Liver (tissue), 9 donors: Measurements from ENCODE around the gene PTPN6. TPM values are rescaled to one million over a fixed set of nuclear protein-coding genes. Genes with fewer than 3 reads are reported as not detected.
A peak's percentile ranks its signal among the peaks of the same experiment; 100 is the strongest.

Experiments
- DNase-seq: peaks from one replicate; pipeline ENCODE4 v3.0.0-alpha.2; 2017; ENCODE audit warnings: low spot score
- H3K27ac ChIP-seq, 2 donors: one replicate each; pipeline ENCODE4 v1.7.0; 2013; ENCODE audit warnings: inconsistent platforms in 2 of 2, low read length in 2 of 2, control low read depth in 1 of 2, low read depth in 1 of 2, mild to moderate bottlenecking in 1 of 2
- H3K27me3 ChIP-seq, 4 donors: one replicate each; pipeline versions ENCODE4 v1.6.1 to v1.7.0; 2013; ENCODE audit warnings: low read length in 3 of 4, inconsistent platforms in 1 of 4, mild to moderate bottlenecking in 1 of 4, moderate library complexity in 1 of 4; ENCODE audit not compliant: control insufficient read depth in 4 of 4, insufficient read depth in 4 of 4
- H3K36me3 ChIP-seq, 4 donors: one replicate each; pipeline versions ENCODE4 v1.6.1 to v1.7.0; 2013; ENCODE audit warnings: low read length in 3 of 4, mild to moderate bottlenecking in 3 of 4, low read depth in 1 of 4, moderate library complexity in 1 of 4; ENCODE audit not compliant: control insufficient read depth in 4 of 4, insufficient read depth in 3 of 4
- H3K4me1 ChIP-seq, 4 donors: one replicate each; pipeline versions ENCODE4 v1.6.1 to v1.7.0; 2013; ENCODE audit warnings: low read length in 3 of 4, mild to moderate bottlenecking in 3 of 4, moderate library complexity in 1 of 4; ENCODE audit not compliant: control insufficient read depth in 4 of 4, insufficient read depth in 4 of 4
- H3K4me3 ChIP-seq, 3 donors: one replicate each; pipeline versions ENCODE4 v1.6.1 to v1.7.0; 2013; ENCODE audit warnings: low read length in 3 of 3, control low read depth in 1 of 3, low read depth in 1 of 3, mild to moderate bottlenecking in 1 of 3
- H3K9ac ChIP-seq, 2 donors: one replicate each; pipeline ENCODE4 v1.7.0; 2013; ENCODE audit warnings: low read length in 2 of 2, mild to moderate bottlenecking in 2 of 2, moderate library complexity in 2 of 2, control low read depth in 1 of 2, low read depth in 1 of 2
- H3K9me3 ChIP-seq, 4 donors: one replicate each; pipeline versions ENCODE4 v1.6.1 to v1.7.0; 2013; ENCODE audit warnings: low read length in 3 of 4; ENCODE audit not compliant: control insufficient read depth in 4 of 4
- ATF3 ChIP-seq: IDR thresholded peaks from 2 replicates; pipeline ENCODE4 v1.6.1; 2016; ENCODE audit warnings: antibody characterized with exemption
- CTCF ChIP-seq: fragments of 150-350 bp; IDR thresholded peaks from 2 replicates; pipeline ENCODE4 v1.5.1; 2017; ENCODE audit warnings: improper control_type of control experiment, low read depth, low read length; ENCODE audit not compliant: missing input control
- EGR1 ChIP-seq, 2 donors: IDR thresholded peaks; 2 replicates each; pipeline ENCODE4 v1.6.1; 2016 to 2018; ENCODE audit warnings: antibody characterized with exemption in 2 of 2, low read depth in 2 of 2
- FOXA1 ChIP-seq: IDR thresholded peaks from 2 replicates; pipeline ENCODE4 v1.6.1; 2016; ENCODE audit warnings: antibody characterized with exemption
- FOXA2 ChIP-seq: IDR thresholded peaks from 2 replicates; pipeline ENCODE4 v1.6.1; 2016; ENCODE audit warnings: antibody characterized with exemption
- GABPA ChIP-seq, 2 donors: IDR thresholded peaks in 1 of 2; conservative IDR thresholded peaks in 1 of 2; 2 replicates each; pipeline ENCODE4 v1.6.1; 2016; ENCODE audit warnings: antibody characterized with exemption in 2 of 2, mild to moderate bottlenecking in 1 of 2, moderate library complexity in 1 of 2
- HNF4A ChIP-seq, 2 donors: conservative IDR thresholded peaks; 2 replicates each; pipeline ENCODE4 v1.6.1; 2016; ENCODE audit warnings: antibody characterized with exemption in 2 of 2, mild to moderate bottlenecking in 2 of 2
- HNF4G ChIP-seq: IDR thresholded peaks from 2 replicates; pipeline ENCODE4 v1.6.1; 2016; ENCODE audit warnings: antibody characterized with exemption
- JUND ChIP-seq, 2 donors: IDR thresholded peaks; 2 replicates each; pipeline ENCODE4 v1.6.1; 2016; ENCODE audit warnings: antibody characterized with exemption in 2 of 2
- NR2F2 ChIP-seq: IDR thresholded peaks from 2 replicates; pipeline ENCODE4 v1.6.1; 2016; ENCODE audit warnings: antibody characterized with exemption
- RAD21 ChIP-seq, 2 donors: IDR thresholded peaks; 2 replicates each; pipeline ENCODE4 v1.6.1; 2016; ENCODE audit warnings: antibody characterized with exemption in 2 of 2, mild to moderate bottlenecking in 2 of 2
- RXRA ChIP-seq, 2 donors: IDR thresholded peaks; 2 replicates each; pipeline ENCODE4 v1.6.1; 2017 to 2018; ENCODE audit warnings: antibody characterized with exemption in 2 of 2, mild to moderate bottlenecking in 1 of 2
- SP1 ChIP-seq: IDR thresholded peaks from 2 replicates; pipeline ENCODE4 v1.6.1; 2018; ENCODE audit warnings: antibody characterized with exemption, mild to moderate bottlenecking
- TAF1 ChIP-seq: conservative IDR thresholded peaks from 2 replicates; pipeline ENCODE4 v1.6.1; 2016; ENCODE audit warnings: antibody characterized with exemption, mild to moderate bottlenecking
- YY1 ChIP-seq: IDR thresholded peaks from 2 replicates; pipeline ENCODE4 v1.6.1; 2016; ENCODE audit warnings: antibody characterized with exemption, mild to moderate bottlenecking
- WGBS: extraction: QIAGEN DNeasy Blood & Tissue Kit; methylation state at CpG from one replicate; pipeline ENCODE4 v1.1.7; 2013; 5-methylcytosine and 5-hydroxymethylcytosine counted together
- polyA plus RNA-seq, 2 donors: library from polyadenylated mRNA; stranded (reverse) in 1 of 2; unstranded in 1 of 2; fragments of 200-250 nt in 1 of 2; fragments of >200 nt in 1 of 2; fragmentation: Nextera tagmentation in 1 of 2; extraction: Ambion mirVana in 1 of 2; gene quantifications; one replicate each; pipeline versions ENCODE4 v1.2.1 to v1.2.3, GENCODE V29; 2013 to 2015
- total RNA-seq, 2 donors: library from RNA; depleted of rRNA; stranded (reverse); fragments of >200 nt; gene quantifications; one replicate each; pipeline ENCODE4 v1.2.3, GENCODE V29; 2014
- TF ChIP-seq, protein P1 (sequence below): IDR thresholded peaks from 2 replicates; pipeline ENCODE4 v1.6.1; 2016; ENCODE audit warnings: antibody characterized with exemption, mild to moderate bottlenecking
- TF ChIP-seq, protein P2 (sequence below): IDR thresholded peaks from 2 replicates; pipeline ENCODE4 v1.6.1; 2016; ENCODE audit warnings: antibody characterized with exemption
- TF ChIP-seq, protein P3 (sequence below): IDR thresholded peaks from 2 replicates; pipeline ENCODE4 v1.6.1; 2016; ENCODE audit warnings: antibody characterized with exemption
- donor health status: healthy.
- donor health status: healthy.
- donor health status: healthy.
- donor health status: healthy.
- donor health status: healthy.

The PTPN6 gene
- total and polyA plus RNA-seq, 4 donors, result 15.2 to 41.0 (median 19.6) TPM

- H3K4me3 ChIP-seq, result peak overlapping the region; percentile 56 to 66 (median 58)
- H3K9ac ChIP-seq, result peak overlapping the region; percentile 34 to 82
- H3K4me1 ChIP-seq, result peaks cover 10 to 50% (median 34%) of the 10 kb centered on the region in 4 donors
- DNase-seq, result peak; percentile 88
- H3K27ac ChIP-seq, result peak overlapping the region; percentile 86 to 96
- WGBS, result 2% methylated on average over 48 of the region's 48 CpGs
- no peaks in the 10 kb centered on the region for H3K36me3 ChIP-seq
- no peaks in the 10 kb centered on the region for H3K27me3 ChIP-seq
- TF ChIP-seq FOXA2 (no peak), JUND (IDR thresholded peaks at IDR 0.05) (no peak), RAD21 (IDR thresholded peaks at IDR 0.05) (peak; percentile 92 to 93), CTCF (peak; percentile 88), YY1 (no peak), EGR1 (IDR thresholded peaks at IDR 0.05; ENCODE audit: low read depth in 2 of 2) (no peak), SP1 (no peak), NR2F2 (peak; percentile 55), RXRA (IDR thresholded peaks at IDR 0.05) (peak; percentile 44 to 51), GABPA (IDR thresholded peaks at IDR 0.05 in 1 of 2, conservative IDR thresholded peaks at IDR 0.05 in 1 of 2) (peak; percentile 25 to 37), TAF1 (no peak), ATF3 (no peak), FOXA1 (no peak), HNF4A (conservative IDR thresholded peaks at IDR 0.05) (peak in 1 of 2 donors; percentile 13), HNF4G (no peak)
- TF ChIP-seq, protein P1, sequence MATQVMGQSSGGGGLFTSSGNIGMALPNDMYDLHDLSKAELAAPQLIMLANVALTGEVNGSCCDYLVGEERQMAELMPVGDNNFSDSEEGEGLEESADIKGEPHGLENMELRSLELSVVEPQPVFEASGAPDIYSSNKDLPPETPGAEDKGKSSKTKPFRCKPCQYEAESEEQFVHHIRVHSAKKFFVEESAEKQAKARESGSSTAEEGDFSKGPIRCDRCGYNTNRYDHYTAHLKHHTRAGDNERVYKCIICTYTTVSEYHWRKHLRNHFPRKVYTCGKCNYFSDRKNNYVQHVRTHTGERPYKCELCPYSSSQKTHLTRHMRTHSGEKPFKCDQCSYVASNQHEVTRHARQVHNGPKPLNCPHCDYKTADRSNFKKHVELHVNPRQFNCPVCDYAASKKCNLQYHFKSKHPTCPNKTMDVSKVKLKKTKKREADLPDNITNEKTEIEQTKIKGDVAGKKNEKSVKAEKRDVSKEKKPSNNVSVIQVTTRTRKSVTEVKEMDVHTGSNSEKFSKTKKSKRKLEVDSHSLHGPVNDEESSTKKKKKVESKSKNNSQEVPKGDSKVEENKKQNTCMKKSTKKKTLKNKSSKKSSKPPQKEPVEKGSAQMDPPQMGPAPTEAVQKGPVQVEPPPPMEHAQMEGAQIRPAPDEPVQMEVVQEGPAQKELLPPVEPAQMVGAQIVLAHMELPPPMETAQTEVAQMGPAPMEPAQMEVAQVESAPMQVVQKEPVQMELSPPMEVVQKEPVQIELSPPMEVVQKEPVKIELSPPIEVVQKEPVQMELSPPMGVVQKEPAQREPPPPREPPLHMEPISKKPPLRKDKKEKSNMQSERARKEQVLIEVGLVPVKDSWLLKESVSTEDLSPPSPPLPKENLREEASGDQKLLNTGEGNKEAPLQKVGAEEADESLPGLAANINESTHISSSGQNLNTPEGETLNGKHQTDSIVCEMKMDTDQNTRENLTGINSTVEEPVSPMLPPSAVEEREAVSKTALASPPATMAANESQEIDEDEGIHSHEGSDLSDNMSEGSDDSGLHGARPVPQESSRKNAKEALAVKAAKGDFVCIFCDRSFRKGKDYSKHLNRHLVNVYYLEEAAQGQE, result no peak
- TF ChIP-seq, protein P2, sequence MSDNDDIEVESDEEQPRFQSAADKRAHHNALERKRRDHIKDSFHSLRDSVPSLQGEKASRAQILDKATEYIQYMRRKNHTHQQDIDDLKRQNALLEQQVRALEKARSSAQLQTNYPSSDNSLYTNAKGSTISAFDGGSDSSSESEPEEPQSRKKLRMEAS, result no peak
- TF ChIP-seq, protein P3, sequence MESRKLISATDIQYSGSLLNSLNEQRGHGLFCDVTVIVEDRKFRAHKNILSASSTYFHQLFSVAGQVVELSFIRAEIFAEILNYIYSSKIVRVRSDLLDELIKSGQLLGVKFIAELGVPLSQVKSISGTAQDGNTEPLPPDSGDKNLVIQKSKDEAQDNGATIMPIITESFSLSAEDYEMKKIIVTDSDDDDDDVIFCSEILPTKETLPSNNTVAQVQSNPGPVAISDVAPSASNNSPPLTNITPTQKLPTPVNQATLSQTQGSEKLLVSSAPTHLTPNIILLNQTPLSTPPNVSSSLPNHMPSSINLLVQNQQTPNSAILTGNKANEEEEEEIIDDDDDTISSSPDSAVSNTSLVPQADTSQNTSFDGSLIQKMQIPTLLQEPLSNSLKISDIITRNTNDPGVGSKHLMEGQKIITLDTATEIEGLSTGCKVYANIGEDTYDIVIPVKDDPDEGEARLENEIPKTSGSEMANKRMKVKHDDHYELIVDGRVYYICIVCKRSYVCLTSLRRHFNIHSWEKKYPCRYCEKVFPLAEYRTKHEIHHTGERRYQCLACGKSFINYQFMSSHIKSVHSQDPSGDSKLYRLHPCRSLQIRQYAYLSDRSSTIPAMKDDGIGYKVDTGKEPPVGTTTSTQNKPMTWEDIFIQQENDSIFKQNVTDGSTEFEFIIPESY, result no peak
- no peaks in the 10 kb centered on the region for H3K9me3 ChIP-seq
These were observed 6.6 kb upstream of the PTPN6 start for GRCh38 chr12:6944381-6945186.
